Measurements from ENCODE around the gene CEMIP. TPM values are rescaled to one million over a fixed set of nuclear protein-coding genes. Genes with fewer than 3 reads are reported as not detected.
"Not testable (repeated sequence)": the region's sequence is repeated elsewhere in the genome, so short reads cannot be mapped to it uniquely, and the experiment has no call there.

The CEMIP gene
- polyA plus RNA-seq, 1 donor from 2014 or later: not detected

DNA sequence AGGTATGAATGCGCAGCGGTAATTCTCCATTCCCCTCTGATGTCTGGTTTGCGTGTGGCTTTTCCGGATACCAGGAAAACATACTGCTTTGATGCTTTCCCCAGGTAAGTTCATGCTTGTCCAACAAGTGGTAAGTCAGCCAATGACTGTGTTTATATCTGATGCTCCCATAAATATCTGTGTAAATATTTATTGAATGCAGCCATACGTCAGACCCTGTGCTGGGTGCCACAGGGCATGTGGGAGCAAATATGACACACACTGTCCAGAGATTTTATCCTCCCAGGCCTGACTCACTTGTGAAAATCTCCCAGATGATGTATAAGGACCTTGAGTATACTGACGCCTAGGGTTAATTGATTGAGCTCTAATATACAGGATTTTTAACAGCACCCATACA lies 29.6 kb upstream of the CEMIP start:
- peaks cover 7% of the 10 kb centered on the region for H3K36me3 Mint-ChIP-seq
- H3K9me3 Mint-ChIP-seq: peaks cover 0 to 5% (median 2%) of the 10 kb centered on the region in 3 donors
- H3K27me3 Mint-ChIP-seq: peaks cover 3% of the 10 kb centered on the region
- no peak overlapping the region for H3K4me3 Mint-ChIP-seq
- no peak overlapping the region for H3K27ac Mint-ChIP-seq
- H3K4me1 Mint-ChIP-seq: no peaks in the 10 kb centered on the region

DNA sequence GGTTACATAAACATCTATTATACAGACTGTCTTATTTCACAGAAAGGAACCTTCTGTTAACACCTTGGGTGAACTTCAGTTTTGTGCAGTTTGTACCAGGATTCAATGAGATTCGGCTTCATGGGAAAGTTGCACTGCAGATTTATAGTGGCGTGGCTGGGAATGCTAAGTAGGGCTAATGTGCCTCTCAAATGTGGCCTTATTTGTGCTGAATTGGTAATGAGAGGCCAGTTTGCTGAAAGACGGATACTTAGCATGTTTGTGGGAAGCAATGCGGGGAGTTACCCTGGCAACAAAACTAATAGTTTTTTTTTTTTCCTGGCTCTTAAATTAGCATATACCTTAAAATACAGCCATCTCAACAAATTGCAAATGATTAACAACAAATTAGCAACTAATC lies 28.6 kb upstream of the CEMIP start:
- H3K4me3 Mint-ChIP-seq: no peak overlapping the region
- no peak overlapping the region for H3K27ac Mint-ChIP-seq
- H3K36me3 Mint-ChIP-seq: peaks cover 7% of the 10 kb centered on the region
- no peaks in the 10 kb centered on the region for H3K4me1 Mint-ChIP-seq
- H3K27me3 Mint-ChIP-seq: peaks cover 3% of the 10 kb centered on the region
- H3K9me3 Mint-ChIP-seq: peaks cover 0 to 5% (median 2%) of the 10 kb centered on the region in 3 donors

DNA sequence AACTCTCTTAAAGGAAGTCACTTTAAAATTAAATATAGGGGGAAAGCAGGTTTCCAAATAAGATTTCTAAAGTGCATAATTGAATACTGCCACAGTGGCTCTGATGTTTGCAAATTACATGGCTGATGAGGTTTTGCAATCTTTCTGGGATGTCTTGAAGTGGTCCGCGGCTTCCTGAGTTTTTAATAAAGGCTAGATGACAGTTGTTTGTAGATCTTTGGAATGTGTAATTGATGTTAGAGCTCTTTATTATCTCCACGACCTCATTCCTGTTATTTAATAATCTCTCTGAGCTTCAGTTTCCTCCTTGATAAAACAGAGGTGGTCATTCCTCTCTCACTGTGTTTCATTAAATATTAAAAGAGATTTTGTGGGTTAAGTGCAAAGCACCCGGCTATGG lies 27.0 kb upstream of the CEMIP start:
- Mint-ChIP-seq H3K36me3 (peaks cover 4% of the 10 kb centered on the region), H3K27me3 (peaks cover 7% of the 10 kb centered on the region), H3K9me3 (peaks cover 0 to 2% (median 0%) of the 10 kb centered on the region in 3 donors), H3K27ac (no peak overlapping the region), H3K4me3 (no peak overlapping the region), H3K4me1 (peaks cover 0 to 2% (median 0%) of the 10 kb centered on the region in 3 donors)

DNA sequence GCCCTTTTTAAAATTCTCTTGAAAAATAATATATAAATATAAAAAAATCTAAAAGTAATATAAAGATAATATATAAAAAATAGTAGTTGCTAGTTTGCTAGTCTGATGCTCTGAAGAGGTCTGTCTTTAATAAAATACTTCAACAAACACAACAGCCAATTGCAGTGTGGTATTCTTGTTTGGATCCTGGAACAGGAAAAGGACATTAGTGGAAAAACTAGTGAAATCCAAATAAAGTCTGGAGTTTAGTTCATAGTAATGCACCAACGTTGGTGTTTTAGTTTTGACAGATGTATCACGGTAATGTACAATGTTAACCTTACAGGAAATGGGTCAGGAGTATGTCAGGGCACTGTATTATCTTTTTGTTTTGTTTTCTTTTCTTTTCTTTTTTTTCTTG lies 26.0 kb upstream of the CEMIP start:
- Mint-ChIP-seq H3K4me1 (peaks cover 0 to 2% (median 0%) of the 10 kb centered on the region in 3 donors), H3K27ac (no peak overlapping the region), H3K27me3 (peaks cover 7% of the 10 kb centered on the region), H3K4me3 (no peak overlapping the region), H3K36me3 (peaks cover 4% of the 10 kb centered on the region), H3K9me3 (peaks cover 0 to 2% (median 0%) of the 10 kb centered on the region in 3 donors)

DNA sequence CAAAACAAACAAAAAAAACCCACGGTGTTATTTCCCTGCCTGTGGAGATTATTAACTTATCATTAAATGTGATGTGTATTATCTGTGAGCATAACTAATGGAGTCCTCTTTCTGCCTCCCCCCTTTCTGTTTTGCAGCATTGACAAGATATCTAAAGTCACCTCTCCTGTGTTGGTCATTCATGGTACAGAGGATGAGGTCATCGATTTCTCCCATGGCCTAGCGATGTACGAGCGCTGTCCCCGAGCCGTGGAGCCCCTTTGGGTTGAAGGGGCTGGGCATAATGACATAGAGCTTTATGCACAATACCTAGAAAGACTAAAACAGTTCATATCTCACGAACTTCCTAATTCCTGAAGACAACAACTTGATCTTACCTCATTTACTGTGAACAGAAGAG lies 25.2 kb upstream of the CEMIP start:
- peaks cover 0 to 2% (median 0%) of the 10 kb centered on the region in 3 donors for H3K9me3 Mint-ChIP-seq
- H3K27me3 Mint-ChIP-seq: peaks cover 4% of the 10 kb centered on the region

DNA sequence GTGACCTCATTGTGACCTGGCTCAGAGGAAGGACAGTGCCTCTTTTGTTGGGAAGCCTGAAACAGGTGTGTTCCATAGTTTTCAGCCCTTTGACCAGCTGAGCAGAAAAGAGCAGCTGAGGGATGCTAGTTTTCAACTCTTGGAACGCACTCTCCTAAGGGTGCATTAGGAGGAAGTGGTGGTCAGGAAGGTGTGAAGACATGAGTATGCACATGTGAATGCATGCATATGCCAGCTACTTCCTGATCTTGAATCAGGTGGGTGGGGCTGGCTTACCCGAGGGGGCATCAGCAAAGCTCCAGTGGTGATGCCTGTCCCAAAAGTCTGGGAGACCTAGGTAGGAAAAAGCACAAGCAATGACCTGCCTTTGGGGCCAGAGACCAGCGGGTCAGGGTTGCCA lies 23.3 kb upstream of the CEMIP start:
- H3K27me3 Mint-ChIP-seq: peaks cover 7% of the 10 kb centered on the region
- H3K36me3 Mint-ChIP-seq: no peaks in the 10 kb centered on the region
- H3K4me3 Mint-ChIP-seq: no peak overlapping the region
- H3K4me1 Mint-ChIP-seq: peaks cover 0 to 2% (median 0%) of the 10 kb centered on the region in 3 donors
- no peak overlapping the region for H3K27ac Mint-ChIP-seq
- no peaks in the 10 kb centered on the region for H3K9me3 Mint-ChIP-seq

More for the DNA sequence above, 25.2 kb upstream of the CEMIP start:
- no peak overlapping the region for H3K4me3 Mint-ChIP-seq
- peaks cover 4% of the 10 kb centered on the region for H3K36me3 Mint-ChIP-seq
- peaks cover 0 to 2% (median 0%) of the 10 kb centered on the region in 3 donors for H3K4me1 Mint-ChIP-seq
- no peak overlapping the region for H3K27ac Mint-ChIP-seq

DNA sequence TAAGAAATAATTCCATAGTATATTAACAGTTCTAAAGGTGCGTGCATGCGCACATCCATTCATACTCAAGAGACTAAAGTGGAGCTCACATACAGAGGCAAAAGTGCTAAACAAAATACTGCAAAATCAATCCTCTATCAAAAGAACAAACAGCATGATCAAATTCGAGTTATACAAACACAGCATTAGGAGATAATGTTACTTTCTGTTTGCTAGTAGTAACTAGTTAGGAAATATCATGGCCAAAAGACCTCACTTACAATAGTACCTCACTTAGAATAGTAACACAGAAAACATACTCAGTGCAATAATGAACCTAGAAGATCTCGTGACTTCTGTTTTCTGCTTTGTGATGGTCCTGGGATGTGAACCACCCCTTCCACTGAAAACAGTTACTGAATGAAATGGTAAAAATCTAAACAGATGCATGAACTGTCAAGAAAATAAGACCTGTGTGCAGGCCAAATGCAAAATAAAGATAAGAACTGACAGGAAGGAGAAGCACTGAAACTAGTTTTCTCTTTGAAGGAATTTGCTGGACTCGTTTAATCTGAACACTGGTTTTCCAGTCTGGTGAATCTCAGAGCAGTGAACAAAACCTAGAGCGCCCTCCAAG lies 20.9 kb upstream of the CEMIP start:
- H3K36me3 Mint-ChIP-seq: no peaks in the 10 kb centered on the region
- H3K27ac Mint-ChIP-seq: no peak overlapping the region
- H3K4me3 Mint-ChIP-seq: no peak overlapping the region
- peaks cover 0 to 2% (median 0%) of the 10 kb centered on the region in 3 donors for H3K4me1 Mint-ChIP-seq
- H3K27me3 Mint-ChIP-seq: peaks cover 7% of the 10 kb centered on the region
- peaks cover 0 to 4% (median 0%) of the 10 kb centered on the region in 3 donors for H3K9me3 Mint-ChIP-seq

DNA sequence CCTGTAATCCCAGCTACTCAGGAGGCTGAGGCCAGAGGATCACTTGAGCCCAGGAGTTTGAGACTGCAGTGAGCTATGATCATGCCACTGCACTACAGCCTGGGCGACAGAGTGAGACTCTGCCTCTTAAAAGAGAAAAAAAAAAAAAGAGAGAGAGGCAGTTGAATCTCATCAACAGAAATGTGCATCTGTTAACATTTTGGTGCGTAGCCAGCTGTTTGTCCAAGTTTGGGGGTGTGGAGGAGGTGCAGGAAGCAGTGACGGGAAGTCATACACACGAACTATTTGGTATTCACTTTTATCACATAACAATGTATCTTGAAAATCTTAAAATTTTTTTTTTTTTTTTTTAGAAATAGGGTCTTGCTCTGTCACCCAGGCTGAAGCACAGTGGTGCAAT lies 18.2 kb upstream of the CEMIP start:
- peaks cover 3% of the 10 kb centered on the region for H3K27me3 Mint-ChIP-seq
- no peaks in the 10 kb centered on the region for H3K4me1 Mint-ChIP-seq
- H3K9me3 Mint-ChIP-seq: peaks cover 0 to 4% (median 0%) of the 10 kb centered on the region in 3 donors
- H3K4me3 Mint-ChIP-seq: no peak overlapping the region
- H3K36me3 Mint-ChIP-seq: no peaks in the 10 kb centered on the region
- H3K27ac Mint-ChIP-seq: no peak overlapping the region

DNA sequence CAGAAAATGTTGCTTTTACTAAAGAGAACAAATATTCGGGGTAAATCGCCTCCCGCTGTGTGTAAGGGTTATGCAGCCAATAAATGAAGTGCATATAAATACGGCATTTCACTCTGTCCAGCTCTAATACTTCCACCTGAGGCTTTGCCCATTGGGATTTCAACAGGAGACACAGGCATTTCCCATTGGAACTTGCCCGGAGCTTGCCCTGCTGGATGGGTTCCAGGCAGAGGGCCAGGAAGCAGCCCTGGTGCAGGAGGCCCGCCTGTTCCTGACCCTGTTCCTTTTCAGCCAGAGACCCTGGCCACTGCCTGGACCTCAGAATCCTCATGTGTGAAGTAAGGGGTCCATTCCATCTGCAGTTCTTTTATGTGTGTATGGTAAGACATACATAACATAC lies 17.4 kb upstream of the CEMIP start:
- Mint-ChIP-seq H3K9me3 (peaks cover 0 to 4% (median 0%) of the 10 kb centered on the region in 3 donors), H3K27ac (no peak overlapping the region), H3K27me3 (peaks cover 3% of the 10 kb centered on the region), H3K4me3 (no peak overlapping the region), H3K4me1 (no peaks in the 10 kb centered on the region), H3K36me3 (no peaks in the 10 kb centered on the region)

DNA sequence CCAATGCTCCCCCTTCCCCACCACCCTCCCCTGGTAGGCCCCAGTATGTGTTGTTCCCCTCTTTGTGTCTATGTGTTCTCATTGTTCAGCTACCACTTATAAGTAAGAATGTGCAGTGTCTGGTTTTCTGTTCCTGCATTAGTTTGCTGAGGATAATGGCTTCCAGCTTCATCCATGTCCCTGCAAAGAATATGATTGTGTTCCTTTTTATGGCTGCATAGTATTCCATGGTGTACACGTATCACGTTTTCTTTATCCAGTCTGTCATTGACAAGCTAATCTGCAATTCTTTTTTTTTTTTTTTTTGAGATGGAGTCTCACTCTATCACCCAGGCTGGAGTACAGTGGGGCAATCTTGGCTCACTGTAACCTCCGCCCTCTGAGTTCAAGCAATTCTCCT lies 15.9 kb upstream of the CEMIP start:
- H3K4me1 Mint-ChIP-seq, H3K36me3 Mint-ChIP-seq, H3K9me3 Mint-ChIP-seq, H3K27me3 Mint-ChIP-seq, H3K4me3 Mint-ChIP-seq, H3K27ac Mint-ChIP-seq: not testable (repeated sequence)

DNA sequence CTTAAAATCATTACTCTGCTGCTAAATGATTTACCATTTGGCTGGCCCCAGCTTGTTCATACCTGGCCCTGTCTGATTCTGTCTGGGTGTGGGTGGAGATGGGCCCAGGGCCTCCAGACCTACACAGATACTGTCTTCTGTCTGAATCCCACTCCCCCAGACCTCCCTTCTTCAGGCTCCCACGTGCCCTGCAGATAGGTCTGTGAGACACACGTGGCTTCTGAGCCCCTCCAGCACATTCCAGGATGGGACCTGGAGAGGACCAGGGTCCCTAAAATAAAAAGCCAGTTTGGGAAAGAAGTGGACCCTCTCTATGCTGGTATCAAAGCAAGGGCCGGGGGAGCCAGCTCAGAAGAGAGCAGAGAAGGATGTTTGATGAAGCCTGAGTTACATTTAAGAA lies 14.6 kb upstream of the CEMIP start:
- H3K4me1 Mint-ChIP-seq: no peaks in the 10 kb centered on the region
- no peaks in the 10 kb centered on the region for H3K36me3 Mint-ChIP-seq
- no peak overlapping the region for H3K27ac Mint-ChIP-seq
- H3K4me3 Mint-ChIP-seq: peak overlapping the region in 1 of 4 donors; percentile 48
- peaks cover 1% of the 10 kb centered on the region for H3K27me3 Mint-ChIP-seq
- H3K9me3 Mint-ChIP-seq: peaks cover 0 to 4% (median 0%) of the 10 kb centered on the region in 3 donors

DNA sequence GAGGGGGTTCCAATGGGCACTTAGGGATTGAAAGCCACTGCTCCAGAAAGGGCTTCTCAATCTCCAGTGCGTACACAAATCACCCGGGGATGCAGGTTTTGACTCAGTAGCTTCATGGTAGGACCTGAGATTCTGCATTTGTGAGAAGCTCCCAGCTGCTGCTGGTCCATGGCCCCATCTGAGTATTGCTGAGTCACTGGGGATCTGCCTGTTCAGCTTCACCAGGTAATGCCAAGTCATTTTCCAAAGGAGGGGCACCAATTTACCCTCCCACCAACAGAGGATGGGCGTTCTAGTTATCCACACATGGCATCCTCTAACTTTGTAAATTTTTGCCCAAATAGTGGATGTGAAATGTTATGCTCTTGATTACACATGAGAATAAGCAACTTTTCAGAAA lies 12.9 kb upstream of the CEMIP start:
- H3K9me3 Mint-ChIP-seq: peaks cover 0 to 4% (median 0%) of the 10 kb centered on the region in 3 donors
- H3K4me3 Mint-ChIP-seq: no peak overlapping the region
- H3K27ac Mint-ChIP-seq: no peak overlapping the region

DNA sequence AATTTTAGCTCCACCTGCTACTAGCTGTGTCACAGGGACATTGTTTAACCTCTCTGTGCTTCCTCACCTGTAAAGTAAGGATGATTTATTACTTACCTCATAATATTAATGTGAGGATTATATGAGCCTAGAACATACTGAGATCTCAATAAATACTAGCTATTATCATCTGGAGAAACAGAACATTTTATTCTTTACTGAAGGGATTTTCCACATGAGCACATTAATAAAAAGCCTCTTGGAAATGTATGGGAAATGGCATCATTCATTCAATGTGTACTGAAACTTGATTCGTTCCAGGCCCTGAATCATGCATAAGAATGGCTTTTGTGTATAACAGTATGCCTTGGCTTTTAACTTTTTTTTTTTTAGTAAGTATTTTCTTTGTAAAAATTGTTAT lies 11.0 kb upstream of the CEMIP start:
- Mint-ChIP-seq H3K27me3 (peaks cover 6% of the 10 kb centered on the region), H3K27ac (no peak overlapping the region), H3K4me1 (no peaks in the 10 kb centered on the region), H3K4me3 (no peak overlapping the region), H3K9me3 (no peaks in the 10 kb centered on the region), H3K36me3 (no peaks in the 10 kb centered on the region)

More for the DNA sequence above, 12.9 kb upstream of the CEMIP start:
- H3K27me3 Mint-ChIP-seq: peaks cover 4% of the 10 kb centered on the region
- no peaks in the 10 kb centered on the region for H3K36me3 Mint-ChIP-seq
- no peaks in the 10 kb centered on the region for H3K4me1 Mint-ChIP-seq

DNA sequence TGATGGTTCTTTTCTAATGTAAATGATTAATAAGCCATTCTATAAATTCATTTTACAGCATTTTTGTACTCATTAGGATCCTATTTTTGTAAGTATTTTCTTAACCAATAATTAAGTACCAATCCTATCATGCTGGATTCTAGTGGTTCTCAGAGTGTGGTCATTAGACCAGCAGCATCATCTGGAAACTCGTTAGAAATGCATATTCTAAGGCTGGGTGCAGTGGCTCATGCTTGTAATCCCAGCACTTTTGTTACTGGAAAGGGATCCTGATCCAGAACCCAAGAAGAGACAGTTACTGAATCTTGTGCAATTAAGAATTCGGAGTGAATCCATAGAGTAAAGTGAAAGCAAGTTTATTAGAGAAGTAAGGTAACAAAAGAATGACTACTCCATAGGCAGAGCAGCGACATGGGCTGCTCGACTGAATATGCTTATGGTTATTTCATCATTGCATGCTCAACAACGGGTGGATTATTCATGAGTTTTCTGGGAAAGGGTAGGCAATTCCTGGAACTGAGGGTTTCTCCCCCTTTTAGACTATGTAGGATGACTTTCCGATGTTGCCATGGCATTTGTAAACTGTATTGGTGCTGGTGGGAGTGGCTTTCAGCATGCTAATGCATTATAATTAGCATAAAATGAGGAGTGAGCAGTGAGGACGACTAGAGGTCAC lies 9.9 kb upstream of the CEMIP start:
- peaks cover 6% of the 10 kb centered on the region for H3K27me3 Mint-ChIP-seq
- H3K4me3 Mint-ChIP-seq: no peak overlapping the region
- no peaks in the 10 kb centered on the region for H3K4me1 Mint-ChIP-seq
- H3K9me3 Mint-ChIP-seq: no peaks in the 10 kb centered on the region
- H3K36me3 Mint-ChIP-seq: no peaks in the 10 kb centered on the region
- no peak overlapping the region for H3K27ac Mint-ChIP-seq

DNA sequence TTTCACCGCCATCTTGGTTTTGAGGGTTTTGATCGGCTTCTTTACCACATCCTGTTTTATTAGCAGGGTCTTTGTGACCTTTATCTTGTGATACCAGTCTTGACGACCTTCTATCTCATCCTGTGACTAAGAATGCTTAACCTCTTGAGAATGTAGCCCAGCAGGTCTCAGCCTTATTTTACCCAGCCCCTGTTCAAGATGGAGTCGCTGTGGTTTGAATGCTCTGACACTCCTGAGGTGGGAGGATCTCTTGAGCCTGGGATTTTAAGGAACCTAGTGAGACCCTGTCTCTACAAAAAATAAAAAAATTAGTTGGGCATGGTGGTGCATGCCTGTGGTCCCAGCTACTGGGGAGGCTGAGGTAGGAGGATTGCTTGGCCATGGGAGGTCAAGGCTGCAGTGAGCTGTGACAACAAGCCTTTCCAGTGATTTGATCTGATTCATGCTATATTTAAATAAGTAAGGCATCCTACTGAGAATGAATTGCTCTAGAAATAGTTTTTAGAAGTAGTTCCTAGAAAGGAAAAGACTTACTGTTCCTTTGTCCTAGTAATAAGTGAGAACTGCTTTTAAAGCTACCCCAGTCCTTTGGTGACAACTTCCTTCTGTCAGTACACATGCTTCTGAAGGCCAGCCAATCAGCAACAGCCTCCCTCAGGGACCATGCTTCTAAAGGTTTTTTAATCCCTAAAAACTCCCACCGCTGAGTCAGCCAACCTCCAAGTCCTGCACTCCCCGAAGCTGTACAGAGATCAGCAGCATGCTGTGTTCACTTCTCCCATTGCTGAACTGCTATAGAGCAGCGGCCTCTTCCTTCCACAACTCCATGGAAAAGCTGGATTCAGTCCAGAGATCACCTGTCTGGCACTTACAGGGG lies 9.1 kb upstream of the CEMIP start:
- Mint-ChIP-seq H3K4me3 (no peak overlapping the region), H3K36me3 (no peaks in the 10 kb centered on the region), H3K9me3 (no peaks in the 10 kb centered on the region), H3K27me3 (peaks cover 6% of the 10 kb centered on the region), H3K27ac (no peak overlapping the region), H3K4me1 (no peaks in the 10 kb centered on the region)

Measured in IgD-negative memory B cell (primary cell).